Osteocyte (in vitro differentiated cells): ENCODE data around the gene CLDN17. TPM values are rescaled to one million over a fixed set of nuclear protein-coding genes. Genes with fewer than 3 reads are reported as not detected.

Experiments
- DNase-seq: peaks from one replicate; pipeline ENCODE4 v3.0.0; 2021; ENCODE audit warnings: mixed read lengths; ENCODE audit not compliant: unreplicated experiment; ENCODE audit errors: extremely low spot score
- H3K27ac Mint-ChIP-seq: one replicate; pipeline ENCODE4 v1.8.0; 2021; ENCODE audit warnings: mild to moderate bottlenecking, mixed read lengths; ENCODE audit not compliant: unreplicated experiment
- H3K27me3 Mint-ChIP-seq: one replicate; pipeline ENCODE4 v1.8.0; 2021; ENCODE audit warnings: mixed read lengths; ENCODE audit not compliant: unreplicated experiment
- H3K36me3 Mint-ChIP-seq: one replicate; pipeline ENCODE4 v1.8.0; 2021; ENCODE audit warnings: mixed read lengths; ENCODE audit not compliant: unreplicated experiment
- H3K4me1 Mint-ChIP-seq: one replicate; pipeline ENCODE4 v1.8.0; 2021; ENCODE audit warnings: mixed read lengths; ENCODE audit not compliant: unreplicated experiment
- H3K4me3 Mint-ChIP-seq: one replicate; pipeline ENCODE4 v1.8.0; 2021; ENCODE audit warnings: mild to moderate bottlenecking, moderate library complexity, mixed read lengths; ENCODE audit not compliant: unreplicated experiment
- H3K9me3 Mint-ChIP-seq: one replicate; pipeline ENCODE4 v1.8.0; 2021; ENCODE audit warnings: mixed read lengths; ENCODE audit not compliant: unreplicated experiment
- total RNA-seq: library from RNA; stranded (reverse); gene quantifications from 2 replicates; pipeline ENCODE4 v1.2.1, GENCODE V29; 2021
- TF ChIP-seq, protein P1 (sequence below): fragments of 200-600 bp; sonication (generic); IDR thresholded peaks from 2 replicates; pipeline ENCODE4 v1.5.0; 2021; ENCODE audit warnings: antibody characterized with exemption, mild to moderate bottlenecking, moderate library complexity

The CLDN17 gene
- total RNA-seq, 1 donor from 2014 or later, result not detected

- H3K27ac Mint-ChIP-seq, result no peak overlapping the region
- TF ChIP-seq, protein P1, sequence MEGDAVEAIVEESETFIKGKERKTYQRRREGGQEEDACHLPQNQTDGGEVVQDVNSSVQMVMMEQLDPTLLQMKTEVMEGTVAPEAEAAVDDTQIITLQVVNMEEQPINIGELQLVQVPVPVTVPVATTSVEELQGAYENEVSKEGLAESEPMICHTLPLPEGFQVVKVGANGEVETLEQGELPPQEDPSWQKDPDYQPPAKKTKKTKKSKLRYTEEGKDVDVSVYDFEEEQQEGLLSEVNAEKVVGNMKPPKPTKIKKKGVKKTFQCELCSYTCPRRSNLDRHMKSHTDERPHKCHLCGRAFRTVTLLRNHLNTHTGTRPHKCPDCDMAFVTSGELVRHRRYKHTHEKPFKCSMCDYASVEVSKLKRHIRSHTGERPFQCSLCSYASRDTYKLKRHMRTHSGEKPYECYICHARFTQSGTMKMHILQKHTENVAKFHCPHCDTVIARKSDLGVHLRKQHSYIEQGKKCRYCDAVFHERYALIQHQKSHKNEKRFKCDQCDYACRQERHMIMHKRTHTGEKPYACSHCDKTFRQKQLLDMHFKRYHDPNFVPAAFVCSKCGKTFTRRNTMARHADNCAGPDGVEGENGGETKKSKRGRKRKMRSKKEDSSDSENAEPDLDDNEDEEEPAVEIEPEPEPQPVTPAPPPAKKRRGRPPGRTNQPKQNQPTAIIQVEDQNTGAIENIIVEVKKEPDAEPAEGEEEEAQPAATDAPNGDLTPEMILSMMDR, result no peak
- H3K4me3 Mint-ChIP-seq, result no peak overlapping the region
- no peak for DNase-seq
- H3K27me3 Mint-ChIP-seq, result peaks cover under 1% of the 10 kb centered on the region
- H3K4me1 Mint-ChIP-seq, result peaks cover 29% of the 10 kb centered on the region
- no peaks in the 10 kb centered on the region for H3K36me3 Mint-ChIP-seq
- H3K9me3 Mint-ChIP-seq, result no peaks in the 10 kb centered on the region
Observed at GRCh38 chr21:30153697-30154340, 12.8 kb downstream of the CLDN17 start.

DNA sequence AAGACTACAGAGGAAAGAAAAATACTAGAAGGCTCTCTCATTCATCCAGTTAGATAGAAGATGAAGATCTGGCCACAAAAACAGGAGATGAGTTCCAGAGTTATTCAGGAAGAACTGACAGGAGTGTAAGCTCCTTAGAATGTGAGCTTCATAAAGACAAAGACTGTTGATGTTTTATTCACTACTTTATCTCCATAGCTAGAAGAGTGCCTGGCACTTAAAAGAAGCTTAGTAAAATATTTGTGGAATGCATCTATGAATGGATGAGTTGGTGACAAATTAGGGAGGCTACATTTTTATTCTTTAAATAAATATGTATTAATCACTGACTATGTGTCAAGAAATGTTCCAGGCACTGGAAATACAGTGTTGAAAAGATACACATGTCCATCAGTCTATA, 13.8 kb downstream of the CLDN17 start:
- peaks cover 34% of the 10 kb centered on the region for H3K4me1 Mint-ChIP-seq
- no peaks in the 10 kb centered on the region for H3K27me3 Mint-ChIP-seq
- no peak overlapping the region for H3K27ac Mint-ChIP-seq
- no peak for DNase-seq
- TF ChIP-seq, protein P1, result no peak
- no peak overlapping the region for H3K4me3 Mint-ChIP-seq
- no peaks in the 10 kb centered on the region for H3K36me3 Mint-ChIP-seq
- H3K9me3 Mint-ChIP-seq, result no peaks in the 10 kb centered on the region

DNA sequence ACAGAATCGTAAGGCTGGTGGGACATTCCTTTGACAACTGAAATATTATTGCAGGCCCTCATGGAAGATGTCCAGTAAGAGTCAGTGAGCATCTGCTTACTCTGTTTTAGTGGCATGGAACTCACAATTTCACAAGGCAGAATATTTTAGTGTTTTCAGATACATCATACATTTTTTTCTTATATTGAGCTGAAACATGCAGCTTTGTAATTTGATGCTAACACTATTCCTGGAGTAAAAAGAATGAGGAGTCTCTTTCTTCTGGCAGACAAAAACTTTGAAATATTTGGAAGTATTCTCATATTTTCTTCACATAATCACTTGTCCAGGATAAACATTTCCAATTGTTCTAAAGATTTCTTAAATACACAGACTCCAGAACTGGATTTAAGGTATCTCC, 17.7 kb downstream of the CLDN17 start:
- H3K27ac Mint-ChIP-seq, result no peak overlapping the region
- no peak for DNase-seq
- no peaks in the 10 kb centered on the region for H3K9me3 Mint-ChIP-seq
- no peak overlapping the region for H3K4me3 Mint-ChIP-seq
- H3K36me3 Mint-ChIP-seq, result no peaks in the 10 kb centered on the region
- peaks cover 31% of the 10 kb centered on the region for H3K4me1 Mint-ChIP-seq
- no peaks in the 10 kb centered on the region for H3K27me3 Mint-ChIP-seq
- TF ChIP-seq, protein P1, result no peak

GRCh38 chr21:30146558-30147282, 19.9 kb downstream of the CLDN17 start:
- no peaks in the 10 kb centered on the region for H3K36me3 Mint-ChIP-seq
- peaks cover 17% of the 10 kb centered on the region for H3K4me1 Mint-ChIP-seq
- H3K9me3 Mint-ChIP-seq, result no peaks in the 10 kb centered on the region
- H3K4me3 Mint-ChIP-seq, result no peak overlapping the region
- no peaks in the 10 kb centered on the region for H3K27me3 Mint-ChIP-seq
- no peak overlapping the region for H3K27ac Mint-ChIP-seq
- DNase-seq, result no peak
- TF ChIP-seq, protein P1, result no peak

DNA sequence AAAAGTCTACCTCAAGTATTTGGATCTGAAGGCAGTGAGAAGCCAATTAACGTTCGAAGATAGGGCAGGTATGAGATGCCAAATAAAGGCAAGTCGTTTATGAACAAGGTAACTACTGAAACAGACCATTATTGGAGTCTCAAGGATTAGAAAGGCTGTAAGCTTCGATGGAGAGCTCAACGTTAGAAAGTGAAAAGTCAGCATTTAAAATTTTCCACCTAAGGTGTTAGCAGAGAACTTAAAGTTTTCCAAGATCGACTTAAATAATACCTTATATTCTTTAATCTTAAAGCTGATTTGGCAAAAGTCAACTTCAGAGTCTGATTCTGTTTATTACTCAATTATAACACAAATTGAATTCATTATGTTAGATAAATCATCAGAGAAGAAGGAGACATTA, 28.1 kb downstream of the CLDN17 start:
- Mint-ChIP-seq H3K36me3 (no peaks in the 10 kb centered on the region), H3K27ac (no peak overlapping the region), H3K4me1 (no peaks in the 10 kb centered on the region), H3K4me3 (no peak overlapping the region), H3K9me3 (no peaks in the 10 kb centered on the region), H3K27me3 (peaks cover 11% of the 10 kb centered on the region)
- no peak for DNase-seq
- TF ChIP-seq, protein P1, result no peak
